ENCODE data around the gene OXA1L. TPM values are rescaled to one million over a fixed set of nuclear protein-coding genes. Genes with fewer than 3 reads are reported as not detected.
"Not testable (repeated sequence)": the region's sequence is repeated elsewhere in the genome, so short reads cannot be mapped to it uniquely, and the experiment has no call there.

Gene OXA1L
- total RNA-seq, 1 experiment from 2014 or later = 103 TPM

GRCh38 chr14:22774011-22774706 is 7.7 kb downstream of the OXA1L start:
- H3K4me3 Mint-ChIP-seq (ENCODE audit: unreplicated experiment) = no peak overlapping the region
- BruUV-seq (replicated peaks) = no TSS peak
- intact Hi-C loops (cut with micrococcal nuclease) = no loop called here
- no peaks in the 10 kb centered on the region for H3K9me3 Mint-ChIP-seq (ENCODE audit: unreplicated experiment)
- DNase-seq (ENCODE audit: unreplicated experiment) = no peak
- H3K27ac Mint-ChIP-seq (ENCODE audit: low read depth, unreplicated experiment) = no peak overlapping the region
- CTCF ChIA-PET = interaction anchor here (0.7 to 4.9 kb wide), 9 partner anchors 9 to 217 kb away, joined by 3 to 36 read pairs (median 6); no protein-coding TSS in a partner anchor
- peaks cover 2% of the 10 kb centered on the region for H3K4me1 Mint-ChIP-seq (ENCODE audit: insufficient read depth, unreplicated experiment)
- no peaks in the 10 kb centered on the region for H3K27me3 Mint-ChIP-seq (ENCODE audit: insufficient read depth, unreplicated experiment)
- H3K36me3 Mint-ChIP-seq (ENCODE audit: insufficient read depth, unreplicated experiment) = peaks cover 41% of the 10 kb centered on the region
- TF ChIP-seq, protein P1, sequence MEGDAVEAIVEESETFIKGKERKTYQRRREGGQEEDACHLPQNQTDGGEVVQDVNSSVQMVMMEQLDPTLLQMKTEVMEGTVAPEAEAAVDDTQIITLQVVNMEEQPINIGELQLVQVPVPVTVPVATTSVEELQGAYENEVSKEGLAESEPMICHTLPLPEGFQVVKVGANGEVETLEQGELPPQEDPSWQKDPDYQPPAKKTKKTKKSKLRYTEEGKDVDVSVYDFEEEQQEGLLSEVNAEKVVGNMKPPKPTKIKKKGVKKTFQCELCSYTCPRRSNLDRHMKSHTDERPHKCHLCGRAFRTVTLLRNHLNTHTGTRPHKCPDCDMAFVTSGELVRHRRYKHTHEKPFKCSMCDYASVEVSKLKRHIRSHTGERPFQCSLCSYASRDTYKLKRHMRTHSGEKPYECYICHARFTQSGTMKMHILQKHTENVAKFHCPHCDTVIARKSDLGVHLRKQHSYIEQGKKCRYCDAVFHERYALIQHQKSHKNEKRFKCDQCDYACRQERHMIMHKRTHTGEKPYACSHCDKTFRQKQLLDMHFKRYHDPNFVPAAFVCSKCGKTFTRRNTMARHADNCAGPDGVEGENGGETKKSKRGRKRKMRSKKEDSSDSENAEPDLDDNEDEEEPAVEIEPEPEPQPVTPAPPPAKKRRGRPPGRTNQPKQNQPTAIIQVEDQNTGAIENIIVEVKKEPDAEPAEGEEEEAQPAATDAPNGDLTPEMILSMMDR (IDR thresholded peaks at IDR 0.05; ENCODE audit: unreplicated experiment) = no peak
- POLR2A ChIA-PET = interaction anchor here (1.0 to 1.5 kb wide), 5 partner anchors 7 to 97 kb away, joined by 3 to 6 read pairs (median 3); partner anchors contain the start of gene OXA1L

DNA sequence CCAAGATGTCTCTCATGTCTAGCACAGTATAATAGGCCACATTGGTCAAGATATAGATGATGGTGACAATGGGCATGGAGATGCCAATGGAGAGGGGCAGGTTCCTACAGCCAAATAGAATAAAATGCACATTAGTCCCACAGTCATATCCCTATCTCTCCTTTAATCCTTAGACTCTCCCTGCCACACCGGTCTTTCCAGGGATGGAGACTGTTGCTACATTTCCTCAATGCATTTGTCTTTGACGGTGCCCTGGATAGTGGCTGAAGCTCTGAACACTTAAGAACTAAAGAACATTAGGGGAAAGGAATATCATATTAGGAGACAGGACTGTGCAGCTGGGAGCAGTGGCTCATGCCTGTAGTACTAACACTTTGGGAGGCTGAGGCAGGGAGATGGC is 9.7 kb downstream of the OXA1L start:
- no peak overlapping the region for H3K4me3 Mint-ChIP-seq (ENCODE audit: unreplicated experiment)
- peaks cover 20% of the 10 kb centered on the region for H3K36me3 Mint-ChIP-seq (ENCODE audit: insufficient read depth, unreplicated experiment)
- peak overlapping the region; percentile 57 for H3K27ac Mint-ChIP-seq (ENCODE audit: low read depth, unreplicated experiment)
- no peaks in the 10 kb centered on the region for H3K4me1 Mint-ChIP-seq (ENCODE audit: insufficient read depth, unreplicated experiment)
- ChIA-PET CTCF (interaction anchor here (0.7 to 4.9 kb wide), 2 partner anchors 76 to 81 kb away, joined by 3 to 36 read pairs; no protein-coding TSS in a partner anchor), POLR2A (no interaction called here)
- intact Hi-C loops (cut with micrococcal nuclease) = no loop called here
- no peak for DNase-seq (ENCODE audit: unreplicated experiment)
- H3K27me3 Mint-ChIP-seq (ENCODE audit: insufficient read depth, unreplicated experiment) = no peaks in the 10 kb centered on the region
- H3K9me3 Mint-ChIP-seq (ENCODE audit: unreplicated experiment) = no peaks in the 10 kb centered on the region
- TF ChIP-seq, protein P1 (IDR thresholded peaks at IDR 0.05; ENCODE audit: unreplicated experiment) = no peak
- no TSS peak for BruUV-seq (replicated peaks)

DNA sequence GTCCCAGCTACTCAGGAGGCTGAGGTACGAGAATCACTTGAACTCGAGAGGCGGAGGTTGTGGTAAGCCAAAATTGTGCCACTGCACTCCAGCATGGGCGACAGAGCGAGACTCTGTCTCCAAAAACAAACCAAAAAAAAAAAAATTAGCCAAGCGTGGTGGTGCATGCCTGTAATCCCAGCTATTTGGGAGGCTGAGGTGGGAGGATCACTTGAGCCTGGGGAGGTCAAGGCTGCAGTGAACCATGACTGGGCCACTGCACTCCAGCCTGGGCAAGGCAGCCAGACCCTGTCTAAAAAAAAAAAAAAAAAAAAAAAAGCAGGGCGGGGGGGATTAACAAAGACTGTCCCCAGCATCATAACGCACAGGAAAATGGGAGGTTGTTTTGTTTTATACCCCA is 10.4 kb downstream of the OXA1L start:
- not testable (repeated sequence) for DNase-seq (ENCODE audit: unreplicated experiment); H3K9me3 Mint-ChIP-seq (ENCODE audit: unreplicated experiment); BruUV-seq (replicated peaks); H3K4me1 Mint-ChIP-seq (ENCODE audit: insufficient read depth, unreplicated experiment); H3K27ac Mint-ChIP-seq (ENCODE audit: low read depth, unreplicated experiment); H3K4me3 Mint-ChIP-seq (ENCODE audit: unreplicated experiment); H3K27me3 Mint-ChIP-seq (ENCODE audit: insufficient read depth, unreplicated experiment)
- intact Hi-C loops (cut with micrococcal nuclease) = loop anchor here (1.0 kb wide), 2 partner anchors 45 to 76 kb away; no protein-coding TSS in a partner anchor
- peaks cover 14% of the 10 kb centered on the region for H3K36me3 Mint-ChIP-seq (ENCODE audit: insufficient read depth, unreplicated experiment)
- ChIA-PET POLR2A (interaction anchor here (0.7 kb wide), 1 partner anchor 251 kb away, joined by 3 read pairs; no protein-coding TSS in a partner anchor), CTCF (interaction anchor here (0.6 to 4.9 kb wide), 6 partner anchors 32 to 207 kb away, joined by 3 to 36 read pairs (median 3); no protein-coding TSS in a partner anchor)

- H3K36me3 Mint-ChIP-seq (ENCODE audit: insufficient read depth, unreplicated experiment) = peaks cover 1% of the 10 kb centered on the region
- H3K4me3 Mint-ChIP-seq (ENCODE audit: unreplicated experiment) = no peak overlapping the region
- intact Hi-C loops (cut with micrococcal nuclease) = no loop called here
- no peaks in the 10 kb centered on the region for H3K27me3 Mint-ChIP-seq (ENCODE audit: insufficient read depth, unreplicated experiment)
- no peaks in the 10 kb centered on the region for H3K4me1 Mint-ChIP-seq (ENCODE audit: insufficient read depth, unreplicated experiment)
- no peak for DNase-seq (ENCODE audit: unreplicated experiment)
- BruUV-seq (replicated peaks) = no TSS peak
- no peak overlapping the region for H3K27ac Mint-ChIP-seq (ENCODE audit: low read depth, unreplicated experiment)
- TF ChIP-seq, protein P1 (IDR thresholded peaks at IDR 0.05; ENCODE audit: unreplicated experiment) = no peak
- ChIA-PET POLR2A (interaction anchor here (0.6 to 0.8 kb wide), 3 partner anchors 11 to 189 kb away, joined by 3 to 6 read pairs (median 4); partner anchors contain the start of gene DAD1), CTCF (interaction anchor here (0.6 to 4.9 kb wide), 11 partner anchors 12 to 208 kb away, joined by 3 to 36 read pairs (median 4); partner anchors contain the start of gene OXA1L)
- no peaks in the 10 kb centered on the region for H3K9me3 Mint-ChIP-seq (ENCODE audit: unreplicated experiment)
These were observed 11.6 kb downstream of the OXA1L start for GRCh38 chr14:22778084-22778483.

Data from MCF 10A (cell line).